ENCODE data around the gene NPSR1. TPM values are rescaled to one million over a fixed set of nuclear protein-coding genes. Genes with fewer than 3 reads are reported as not detected.

Gene NPSR1, protein sequence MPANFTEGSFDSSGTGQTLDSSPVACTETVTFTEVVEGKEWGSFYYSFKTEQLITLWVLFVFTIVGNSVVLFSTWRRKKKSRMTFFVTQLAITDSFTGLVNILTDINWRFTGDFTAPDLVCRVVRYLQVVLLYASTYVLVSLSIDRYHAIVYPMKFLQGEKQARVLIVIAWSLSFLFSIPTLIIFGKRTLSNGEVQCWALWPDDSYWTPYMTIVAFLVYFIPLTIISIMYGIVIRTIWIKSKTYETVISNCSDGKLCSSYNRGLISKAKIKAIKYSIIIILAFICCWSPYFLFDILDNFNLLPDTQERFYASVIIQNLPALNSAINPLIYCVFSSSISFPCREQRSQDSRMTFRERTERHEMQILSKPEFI
- not detected in 2 replicates for total RNA-seq

DNA sequence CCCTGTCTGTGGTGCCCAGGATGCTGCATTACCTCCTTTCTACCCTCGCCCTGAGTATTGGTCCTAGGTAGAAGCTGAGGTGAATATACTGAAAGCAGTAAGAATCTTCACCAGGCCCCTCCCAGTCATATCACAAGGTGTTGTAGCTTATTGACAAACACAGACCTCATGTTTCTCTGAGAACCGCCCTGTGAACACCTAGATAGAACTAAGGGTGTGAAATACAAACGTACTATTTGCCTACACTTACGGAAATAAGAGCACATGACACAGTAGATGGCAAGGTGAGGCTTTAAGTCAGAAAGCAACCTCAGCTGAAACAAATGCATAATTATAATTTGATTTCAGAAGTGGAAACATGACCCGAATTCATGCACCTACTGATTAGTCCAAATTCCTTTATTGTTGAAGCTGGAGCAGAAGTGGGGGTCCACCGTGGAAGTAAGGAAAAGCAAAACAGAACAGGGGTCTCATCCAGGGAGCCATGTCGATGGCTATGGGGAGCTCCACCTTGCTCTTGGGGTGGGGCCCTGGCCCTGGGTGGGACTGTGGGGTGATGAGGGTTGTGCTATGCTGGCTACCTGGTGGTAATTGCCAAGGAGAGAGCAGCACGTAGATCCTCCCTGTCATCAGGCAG is at the start of gene NPSR1:
Gene NPSR1, plus strand, starts transcription at position 587 of the 637 bp plus-strand sequence. CDS start 195 bp downstream, outside the sequence.

Data from smooth muscle cell of bladder (primary cell).